IMR-90 (cell line): Measurements from ENCODE around the gene FBP1. TPM values are rescaled to one million over a fixed set of nuclear protein-coding genes. Genes with fewer than 3 reads are reported as not detected.

Experiments
- ATAC-seq: fragments of 200-7000 bp; cut with Tn5 transposase; 2 replicates; pipeline ENCODE4 v1.9.1; 2020; ENCODE audit warnings: low read depth, mild to moderate bottlenecking, moderate library complexity
- BruUV-seq: library from RNA; stranded (reverse); fragments of 400-500 nt; replicated peaks from 2 replicates; lab custom pipeline; 2021; lab: Mats Ljungman, UMichigan
- CTCF ChIA-PET: fragments of 300-600 bp; formaldehyde crosslinking; extraction: SDS; loops from one replicate; lab custom pipeline; 2021; ENCODE audit warnings: antibody characterized with exemption; lab: Yijun Ruan, JAX
- POLR2A ChIA-PET: fragments of 300-600 bp; sonication (Branson Sonifier 250); formaldehyde crosslinking; loops from one replicate; lab custom pipeline; 2022; ENCODE audit warnings: antibody characterized with exemption; ENCODE audit not compliant: unreplicated experiment; lab: Charles Lee
- DNase-seq: peaks from one replicate; pipeline ENCODE4 v3.0.0; 2013
- H2AFZ ChIP-seq: replicated peaks from 2 replicates; pipeline ENCODE3; 2013; ENCODE audit warnings: low read length, mild to moderate bottlenecking; ENCODE audit not compliant: poor library complexity
- H2AK5ac ChIP-seq: 2 replicates; pipeline ENCODE4 v1.6.1; 2013; ENCODE audit warnings: low read depth, low read length, inconsistent platforms
- H2AK9ac ChIP-seq: replicated peaks from 2 replicates; pipeline ENCODE3; 2013; ENCODE audit warnings: mild to moderate bottlenecking, low read depth, low read length, moderate library complexity; ENCODE audit not compliant: poor library complexity
- H2BK120ac ChIP-seq: 2 replicates; pipeline ENCODE4 v1.6.1; 2013; ENCODE audit warnings: low read depth, low read length, inconsistent platforms
- H2BK15ac ChIP-seq: 3 replicates; pipeline ENCODE4 v1.6.1; 2013; ENCODE audit warnings: low read depth, low read length, inconsistent platforms
- H2BK20ac ChIP-seq: 2 replicates; pipeline ENCODE4 v1.6.1; 2013; ENCODE audit warnings: low read depth, mild to moderate bottlenecking, inconsistent platforms, low read length, moderate library complexity
- H2BK5ac ChIP-seq: 2 replicates; pipeline ENCODE4 v1.6.1; 2013; ENCODE audit warnings: mild to moderate bottlenecking, low read depth, low read length, inconsistent platforms; ENCODE audit not compliant: poor library complexity, severe bottlenecking
- H3K14ac ChIP-seq: replicated peaks from 2 replicates; pipeline ENCODE4 v1.6.1; 2013; ENCODE audit warnings: low read depth, low read length, inconsistent platforms
- H3K18ac ChIP-seq: 2 replicates; pipeline ENCODE4 v1.6.1; 2013; ENCODE audit warnings: low read depth, low read length, control low read depth
- H3K23ac ChIP-seq: 2 replicates; pipeline ENCODE4 v1.6.1; 2013; ENCODE audit warnings: low read depth, low read length, inconsistent platforms
- H3K27ac ChIP-seq: 2 replicates; pipeline ENCODE4 v1.5.1; 2013; ENCODE audit warnings: mild to moderate bottlenecking, control low read depth, low read length; ENCODE audit not compliant: insufficient read depth
- H3K27me3 ChIP-seq: 2 replicates; pipeline ENCODE4 v1.6.1; 2013; ENCODE audit warnings: low read length; ENCODE audit not compliant: control insufficient read depth, insufficient read depth
- H3K36me3 ChIP-seq: 2 replicates; pipeline ENCODE4 v1.6.1; 2013; ENCODE audit warnings: low read length, mixed read lengths; ENCODE audit not compliant: control insufficient read depth, insufficient read depth
- H3K4ac ChIP-seq: 2 replicates; pipeline ENCODE4 v1.6.1; 2013; ENCODE audit warnings: low read depth, low read length, inconsistent platforms
- H3K4me1 ChIP-seq: 2 replicates; pipeline ENCODE4 v1.6.1; 2013; ENCODE audit warnings: low read length, mixed read lengths; ENCODE audit not compliant: control insufficient read depth, insufficient read depth
- H3K4me2 ChIP-seq: 2 replicates; pipeline ENCODE4 v1.6.1; 2013; ENCODE audit warnings: low read depth, mild to moderate bottlenecking, control low read depth, low read length, moderate library complexity
- H3K4me3 ChIP-seq: 2 replicates; pipeline ENCODE4 v1.5.1; 2013; ENCODE audit warnings: low read depth, mild to moderate bottlenecking, control low read depth, low read length, moderate library complexity; ENCODE audit not compliant: insufficient read depth
- H3K56ac ChIP-seq: 2 replicates; pipeline ENCODE4 v1.6.1; 2013; ENCODE audit warnings: low read length, inconsistent platforms; ENCODE audit not compliant: insufficient read depth; ENCODE audit errors: extremely low read depth
- H3K79me1 ChIP-seq, 2 experiments: 2 replicates each; pipeline ENCODE4 v1.6.1; 2013; ENCODE audit warnings: low read length in 2 of 2, inconsistent platforms in 1 of 2, low read depth in 1 of 2
- H3K9ac ChIP-seq: 2 replicates; pipeline ENCODE4 v1.6.1; 2013; ENCODE audit warnings: low read depth, low read length, control low read depth
- H3K9me1 ChIP-seq: 2 replicates; pipeline ENCODE4 v1.6.1; 2013; ENCODE audit warnings: low read length, inconsistent platforms; ENCODE audit not compliant: insufficient read depth
- H3K9me3 ChIP-seq: 2 replicates; pipeline ENCODE4 v1.6.1; 2013; ENCODE audit warnings: low read length; ENCODE audit not compliant: control insufficient read depth, insufficient read depth
- H4K20me1 ChIP-seq: 2 replicates; pipeline ENCODE4 v1.6.1; 2013; ENCODE audit warnings: low read length, inconsistent platforms; ENCODE audit not compliant: insufficient read depth
- H4K5ac ChIP-seq: 2 replicates; pipeline ENCODE4 v1.6.1; 2013; ENCODE audit warnings: mild to moderate bottlenecking, low read depth, low read length, control low read depth
- H4K8ac ChIP-seq, 2 experiments: 2 replicates each; pipeline ENCODE4 v1.6.1; 2013; ENCODE audit warnings: low read depth in 2 of 2, low read length in 2 of 2, control low read depth in 1 of 2, inconsistent platforms in 1 of 2
- H4K91ac ChIP-seq: 2 replicates; pipeline ENCODE4 v1.6.1; 2013; ENCODE audit warnings: low read depth, low read length, inconsistent platforms; ENCODE audit not compliant: insufficient read depth
- CEBPB ChIP-seq: IDR thresholded peaks from 2 replicates; pipeline ENCODE4 v1.6.1; 2012; ENCODE audit warnings: low read depth, low read length, improper control_type of control experiment
- CHD1 ChIP-seq: IDR thresholded peaks from 2 replicates; pipeline ENCODE4 v1.6.1; 2012; ENCODE audit warnings: low read depth, low read length, improper control_type of control experiment
- FOS ChIP-seq: fragments of 150-350 bp; IDR thresholded peaks from 2 replicates; pipeline ENCODE4 v1.6.1; 2016; ENCODE audit warnings: low read depth, low read length
- MAFK ChIP-seq: IDR thresholded peaks from 2 replicates; pipeline ENCODE4 v1.6.1; 2012; ENCODE audit warnings: low read depth, low read length, improper control_type of control experiment
- MAZ ChIP-seq: IDR thresholded peaks from 2 replicates; pipeline ENCODE4 v1.6.1; 2012; ENCODE audit warnings: low read depth, mild to moderate bottlenecking, low read length, improper control_type of control experiment, moderate library complexity, borderline replicate concordance
- MXI1 ChIP-seq: IDR thresholded peaks from 2 replicates; pipeline ENCODE4 v1.6.1; 2012; ENCODE audit warnings: low read depth, mild to moderate bottlenecking, low read length, moderate library complexity, borderline replicate concordance
- NFE2L2 ChIP-seq: fragments of 150-350 bp; IDR thresholded peaks from 2 replicates; pipeline ENCODE4 v1.6.1; 2016; ENCODE audit warnings: low read depth, mild to moderate bottlenecking, low read length
- RCOR1 ChIP-seq: IDR thresholded peaks from 2 replicates; pipeline ENCODE4 v1.6.1; 2012; ENCODE audit warnings: mild to moderate bottlenecking, low read length, improper control_type of control experiment; ENCODE audit not compliant: insufficient replicate concordance
- RFX5 ChIP-seq: IDR thresholded peaks from 2 replicates; pipeline ENCODE4 v1.8.0; 2012; ENCODE audit warnings: low read depth, mild to moderate bottlenecking, low read length, moderate library complexity
- SMC3 ChIP-seq: fragments of 150-350 bp; IDR thresholded peaks from 2 replicates; pipeline ENCODE4 v1.6.1; 2016; ENCODE audit warnings: low read depth, mild to moderate bottlenecking, antibody characterized with exemption, low read length, moderate library complexity
- WGBS, 2 experiments: methylation state at CpG; one replicate each; pipeline versions ENCODE4 v1.1.5 to v1.1.7; 2013; ENCODE audit warnings: missing lambda C conversion rate in 2 of 2; ENCODE audit not compliant: insufficient read length in 1 of 2; ENCODE audit errors: extremely low coverage in 2 of 2; 5-methylcytosine and 5-hydroxymethylcytosine counted together
- dilution Hi-C: fragments of 300-500 bp; cut with HindIII; formaldehyde crosslinking; loops from one replicate; pipeline ENCODE4 v1.14.3; 2018; ENCODE audit warnings: low sequenced_read_pairs; ENCODE audit not compliant: unreplicated experiment
- in situ Hi-C: fragments of 300-500 bp; cut with MboI; formaldehyde crosslinking; loops from 3 replicates; pipeline ENCODE4 v1.14.3; 2019; ENCODE audit warnings: low sequenced_read_pairs, inconsistent platforms, mixed read lengths
- intact Hi-C: fragments of 100-400 bp; cut with micrococcal nuclease; formaldehyde crosslinking; loops from 2 replicates; pipeline ENCODE4 v1.10.0; 2022
- polyA plus RNA-seq, 3 experiments: library from polyadenylated mRNA; depleted of rRNA; stranded (reverse); fragments of >200 nt; gene quantifications; 2 replicates each; pipeline ENCODE4 v1.2.3, GENCODE V29; 2012; ENCODE audit warnings: low replicate concordance in 1 of 3
- total RNA-seq: library from RNA; depleted of rRNA; stranded (reverse); fragments of >200 nt; gene quantifications from 2 replicates; pipeline ENCODE4 v1.2.3, GENCODE V29; 2012
- TF ChIP-seq, protein P1 (sequence below): fragments of 150-350 bp; IDR thresholded peaks from 2 replicates; pipeline ENCODE4 v1.6.1; 2016; ENCODE audit warnings: low read depth, mild to moderate bottlenecking, low read length, moderate library complexity, borderline replicate concordance

Gene FBP1
- total and polyA plus RNA-seq, 2 of the 4 experiments (the other 2 are of a cell fraction), result not detected

DNA sequence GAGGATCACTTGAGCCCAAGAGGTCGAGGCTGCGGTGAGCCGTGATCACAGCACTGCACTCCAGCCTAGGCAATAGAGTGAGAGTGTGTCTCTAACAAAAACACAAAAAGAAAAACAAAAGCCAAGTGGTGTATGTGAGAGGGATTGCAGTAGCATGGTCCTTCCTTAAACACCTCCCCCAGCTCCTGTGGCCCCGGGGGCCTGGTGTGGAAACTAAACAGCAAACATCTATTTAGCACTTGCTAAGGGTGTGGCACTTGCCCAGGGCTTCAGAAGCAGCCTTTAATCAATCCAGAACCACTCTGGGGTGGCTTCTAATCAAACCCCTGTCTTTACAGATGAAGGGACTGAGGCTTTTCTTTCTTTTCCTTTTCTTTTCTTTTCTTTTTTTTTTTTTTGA, 4.4 kb upstream of the FBP1 start:
- Histone ChIP-seq H2BK15ac (no peak overlapping the region), H2AFZ (no peak overlapping the region), H3K27me3 (peaks cover 34% of the 10 kb centered on the region), H3K14ac (no peak overlapping the region), H3K4me3 (no peak overlapping the region), H3K4me2 (no peak overlapping the region), H2BK5ac (no peak overlapping the region), H3K79me1 (no peaks in the 10 kb centered on the region), H3K27ac (no peak overlapping the region), H3K23ac (no peak overlapping the region), H3K9ac (no peak overlapping the region), H3K56ac (no peak overlapping the region), H2AK5ac (no peak overlapping the region), H3K36me3 (no peaks in the 10 kb centered on the region), H2AK9ac (no peak overlapping the region), H3K18ac (no peak overlapping the region), H4K20me1 (no peaks in the 10 kb centered on the region), H3K4me1 (no peaks in the 10 kb centered on the region; the same call in 1 of the 2 replicates), H4K5ac (no peak overlapping the region), H3K9me3 (no peaks in the 10 kb centered on the region), H2BK120ac (no peak overlapping the region), H4K91ac (no peak overlapping the region), H3K9me1 (0 out of 2 replicates have a peak, but pooled peaks cover 3% of the 10 kb centered on the region), H2BK20ac (no peak overlapping the region), H3K4ac (no peak overlapping the region), H4K8ac (no peak overlapping the region)
- ATAC-seq, result no peak
- in situ Hi-C loops, result no loop called here
- TF ChIP-seq CHD1, result no peak
- TF ChIP-seq MAZ, result no peak
- no peak for TF ChIP-seq CEBPB
- TF ChIP-seq MXI1, result no peak
- TF ChIP-seq NFE2L2, result no peak
- no peak for TF ChIP-seq SMC3
- no peak for TF ChIP-seq FOS
- no peak for TF ChIP-seq RFX5
- no peak for TF ChIP-seq RCOR1
- TF ChIP-seq, protein P1, sequence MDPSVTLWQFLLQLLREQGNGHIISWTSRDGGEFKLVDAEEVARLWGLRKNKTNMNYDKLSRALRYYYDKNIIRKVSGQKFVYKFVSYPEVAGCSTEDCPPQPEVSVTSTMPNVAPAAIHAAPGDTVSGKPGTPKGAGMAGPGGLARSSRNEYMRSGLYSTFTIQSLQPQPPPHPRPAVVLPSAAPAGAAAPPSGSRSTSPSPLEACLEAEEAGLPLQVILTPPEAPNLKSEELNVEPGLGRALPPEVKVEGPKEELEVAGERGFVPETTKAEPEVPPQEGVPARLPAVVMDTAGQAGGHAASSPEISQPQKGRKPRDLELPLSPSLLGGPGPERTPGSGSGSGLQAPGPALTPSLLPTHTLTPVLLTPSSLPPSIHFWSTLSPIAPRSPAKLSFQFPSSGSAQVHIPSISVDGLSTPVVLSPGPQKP, result no peak
- TF ChIP-seq MAFK, result no peak
- intact Hi-C loops, result no loop called here
- WGBS, 2 experiments, result no CpG with 5 or more reads among the region's 4 CpGs
- dilution Hi-C loops, result no loop called here
- ChIA-PET POLR2A (no interaction called here), CTCF (no interaction called here)
- no peak for DNase-seq
- no TSS peak for BruUV-seq
